ENCODE results near the gene MAP2K7. TPM values are rescaled to one million over a fixed set of nuclear protein-coding genes. Genes with fewer than 3 reads are reported as not detected.

MAP2K7 gene
- total and polyA plus RNA-seq, 2 of the 4 experiments (the other 2 are of a cell fraction), result 4.1 to 15.6 TPM

- H3K4me3 ChIP-seq (ENCODE audit: insufficient read depth, low read depth, low read length), result no peak overlapping the region
- H2BK5ac ChIP-seq (ENCODE audit: low read depth, low read length, poor library complexity, severe bottlenecking), result no peak overlapping the region
- H3K4ac ChIP-seq (ENCODE audit: low read depth, low read length), result no peak overlapping the region
- no peak overlapping the region; the same call in 1 of the 2 replicates for H3K4me2 ChIP-seq (ENCODE audit: low read depth, low read length)
- H2AFZ ChIP-seq (replicated peaks; ENCODE audit: low read length, poor library complexity), result no peak overlapping the region
- POLR2A ChIA-PET (ENCODE audit: unreplicated experiment), result interaction anchor here (0.5 to 1.7 kb wide), 3 partner anchors 10 to 248 kb away, joined by 4 to 5 read pairs (median 4); partner anchors contain the start of gene MAP2K7
- no peak overlapping the region for H2BK120ac ChIP-seq (ENCODE audit: low read depth, low read length)
- H2BK20ac ChIP-seq (ENCODE audit: low read depth, low read length), result no peak overlapping the region
- H4K5ac ChIP-seq (ENCODE audit: low read depth, low read length), result no peak overlapping the region
- H2AK9ac ChIP-seq (replicated peaks; ENCODE audit: low read depth, low read length, poor library complexity), result no peak overlapping the region
- CTCF ChIA-PET, result interaction anchor here (1.7 kb wide), 1 partner anchor 15 kb away, joined by 6 read pairs; the partner anchor contains the start of gene MAP2K7
- no peak overlapping the region for H3K18ac ChIP-seq (ENCODE audit: low read depth, low read length)
- peaks cover 0 to 19% of the 10 kb centered on the region in 2 experiments; a peak in 2 of 4 replicates for H3K79me1 ChIP-seq (ENCODE audit: low read depth in 1 of 2, low read length in 2 of 2)
- H3K56ac ChIP-seq (ENCODE audit: extremely low read depth, insufficient read depth, low read length), result no peak overlapping the region
- no TSS peak for BruUV-seq (replicated peaks)
- H4K91ac ChIP-seq (ENCODE audit: insufficient read depth, low read depth, low read length), result no peak overlapping the region
- no peak for DNase-seq
- H2AK5ac ChIP-seq (ENCODE audit: low read depth, low read length), result no peak overlapping the region; the same call in 1 of the 2 replicates
- peaks cover 11% of the 10 kb centered on the region for H3K27me3 ChIP-seq (ENCODE audit: control insufficient read depth, insufficient read depth, low read length)
- no peak overlapping the region for H4K8ac ChIP-seq (ENCODE audit: low read depth in 2 of 2, low read length in 2 of 2)
- peaks cover 7% of the 10 kb centered on the region; the same call in 1 of the 2 replicates for H3K36me3 ChIP-seq (ENCODE audit: control insufficient read depth, insufficient read depth, low read length)
- WGBS, 2 experiments (ENCODE audit: extremely low coverage in 2 of 2, insufficient read length in 1 of 2), result 62% methylated on average over 11 of the region's 42 CpGs; no CpG with 5 or more reads in 1 of the 2 experiments
- peaks cover 21% of the 10 kb centered on the region for H3K4me1 ChIP-seq (ENCODE audit: control insufficient read depth, insufficient read depth, low read length)
- H3K14ac ChIP-seq (replicated peaks; ENCODE audit: low read depth, low read length), result no peak overlapping the region; the same call in 1 of the 2 replicates
- dilution Hi-C loops (cut with HindIII; ENCODE audit: low sequenced_read_pairs, unreplicated experiment), result no loop called here
- no peak for ATAC-seq (ENCODE audit: low read depth)
- H3K9me1 ChIP-seq (ENCODE audit: insufficient read depth, low read length), result peaks cover 9% of the 10 kb centered on the region
- no peak overlapping the region for H2BK15ac ChIP-seq (ENCODE audit: low read depth, low read length)
- no peaks in the 10 kb centered on the region for H3K9me3 ChIP-seq (ENCODE audit: control insufficient read depth, insufficient read depth, low read length)
- no peak overlapping the region for H3K23ac ChIP-seq (ENCODE audit: low read depth, low read length)
- no peak overlapping the region for H3K27ac ChIP-seq (ENCODE audit: insufficient read depth, low read length)
- H4K20me1 ChIP-seq (ENCODE audit: insufficient read depth, low read length), result peaks cover 11% of the 10 kb centered on the region
- no peak overlapping the region for H3K9ac ChIP-seq (ENCODE audit: low read depth, low read length)
- intact Hi-C loops (cut with micrococcal nuclease), result no loop called here
- in situ Hi-C loops (cut with MboI; ENCODE audit: low sequenced_read_pairs), result no loop called here
- no peak for TF ChIP-seq SMC3 (IDR thresholded peaks at IDR 0.05; ENCODE audit: low read depth, low read length)
- TF ChIP-seq NFE2L2 (IDR thresholded peaks at IDR 0.05; ENCODE audit: low read depth, low read length), result no peak
- no peak for TF ChIP-seq CEBPB (IDR thresholded peaks at IDR 0.05; ENCODE audit: low read depth, low read length)
- TF ChIP-seq, protein P1, sequence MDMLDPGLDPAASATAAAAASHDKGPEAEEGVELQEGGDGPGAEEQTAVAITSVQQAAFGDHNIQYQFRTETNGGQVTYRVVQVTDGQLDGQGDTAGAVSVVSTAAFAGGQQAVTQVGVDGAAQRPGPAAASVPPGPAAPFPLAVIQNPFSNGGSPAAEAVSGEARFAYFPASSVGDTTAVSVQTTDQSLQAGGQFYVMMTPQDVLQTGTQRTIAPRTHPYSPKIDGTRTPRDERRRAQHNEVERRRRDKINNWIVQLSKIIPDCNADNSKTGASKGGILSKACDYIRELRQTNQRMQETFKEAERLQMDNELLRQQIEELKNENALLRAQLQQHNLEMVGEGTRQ (IDR thresholded peaks at IDR 0.05; ENCODE audit: low read depth, low read length), result no peak
- no peak for TF ChIP-seq MXI1 (IDR thresholded peaks at IDR 0.05; ENCODE audit: borderline replicate concordance, low read depth, low read length)
- no peak for TF ChIP-seq FOS (IDR thresholded peaks at IDR 0.05; ENCODE audit: low read depth, low read length)
- TF ChIP-seq BHLHE40 (IDR thresholded peaks at IDR 0.05; ENCODE audit: low read depth, low read length), result no peak
- TF ChIP-seq MAFK (IDR thresholded peaks at IDR 0.05; ENCODE audit: low read depth, low read length), result no peak
- TF ChIP-seq RAD21 (IDR thresholded peaks at IDR 0.05; ENCODE audit: low read length), result no peak
- TF ChIP-seq RFX5 (IDR thresholded peaks at IDR 0.05; ENCODE audit: low read depth, low read length), result no peak
- TF ChIP-seq RCOR1 (IDR thresholded peaks at IDR 0.05; ENCODE audit: insufficient replicate concordance, low read length), result no peak
- TF ChIP-seq, protein P2, sequence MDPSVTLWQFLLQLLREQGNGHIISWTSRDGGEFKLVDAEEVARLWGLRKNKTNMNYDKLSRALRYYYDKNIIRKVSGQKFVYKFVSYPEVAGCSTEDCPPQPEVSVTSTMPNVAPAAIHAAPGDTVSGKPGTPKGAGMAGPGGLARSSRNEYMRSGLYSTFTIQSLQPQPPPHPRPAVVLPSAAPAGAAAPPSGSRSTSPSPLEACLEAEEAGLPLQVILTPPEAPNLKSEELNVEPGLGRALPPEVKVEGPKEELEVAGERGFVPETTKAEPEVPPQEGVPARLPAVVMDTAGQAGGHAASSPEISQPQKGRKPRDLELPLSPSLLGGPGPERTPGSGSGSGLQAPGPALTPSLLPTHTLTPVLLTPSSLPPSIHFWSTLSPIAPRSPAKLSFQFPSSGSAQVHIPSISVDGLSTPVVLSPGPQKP (IDR thresholded peaks at IDR 0.05; ENCODE audit: borderline replicate concordance, low read depth, low read length), result no peak
- no peak for TF ChIP-seq POLR2A (IDR thresholded peaks at IDR 0.05; ENCODE audit: low read depth, low read length)
- TF ChIP-seq CHD1 (IDR thresholded peaks at IDR 0.05; ENCODE audit: low read depth, low read length), result no peak
- no peak for TF ChIP-seq MAZ (IDR thresholded peaks at IDR 0.05; ENCODE audit: borderline replicate concordance, low read depth, low read length)
Observed at GRCh38 chr19:7918615-7919421, 15.1 kb downstream of the MAP2K7 start.
